GM21737 (cell line): Measurements from ENCODE around the gene C4A.
"Not testable (repeated sequence)": the region's sequence is repeated elsewhere in the genome, so short reads cannot be mapped to it uniquely, and the experiment has no call there.

Experiments
- ATAC-seq: cut with Tn5 transposase; IDR thresholded peaks from one replicate; pipeline ENCODE4 v1.9.1; 2021; ENCODE audit warnings: mild to moderate bottlenecking, moderate library complexity; ENCODE audit not compliant: unreplicated experiment

C4A gene

GRCh38 chr6:31981744-31982143 lies at the start of gene C4A:
TSS of gene C4A (plus strand) at chr6:31982057. CDS start at chr6:31982108, 51 bp downstream.
- ATAC-seq: not testable (repeated sequence)

DNA sequence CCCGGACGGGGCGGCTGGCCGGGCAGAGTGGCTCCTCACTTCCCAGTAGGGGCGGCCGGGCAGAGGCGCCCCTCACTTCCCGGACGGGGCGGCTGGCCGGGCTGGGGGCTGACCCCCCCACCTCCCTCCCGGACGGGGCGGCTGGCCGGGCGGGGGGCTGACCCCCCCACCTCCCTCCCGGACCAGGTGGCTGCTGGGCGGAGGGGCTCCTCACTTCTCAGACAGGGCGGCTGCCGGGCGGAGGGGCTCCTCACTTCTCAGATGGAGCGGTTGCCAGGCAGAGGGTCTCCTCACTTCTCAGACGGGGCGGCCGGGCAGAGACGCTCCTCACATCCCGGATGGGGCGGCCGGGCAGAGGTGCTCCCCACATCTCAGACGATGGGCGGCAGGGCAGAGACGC lies 49.7 kb upstream of the C4A start:
- not testable (repeated sequence) for ATAC-seq

- no peak for ATAC-seq
Measured at GRCh38 chr6:31933537-31933936, 48.3 kb upstream of the C4A start.

GRCh38 chr6:31935021-31935420 lies 46.8 kb upstream of the C4A start:
- no peak for ATAC-seq

DNA sequence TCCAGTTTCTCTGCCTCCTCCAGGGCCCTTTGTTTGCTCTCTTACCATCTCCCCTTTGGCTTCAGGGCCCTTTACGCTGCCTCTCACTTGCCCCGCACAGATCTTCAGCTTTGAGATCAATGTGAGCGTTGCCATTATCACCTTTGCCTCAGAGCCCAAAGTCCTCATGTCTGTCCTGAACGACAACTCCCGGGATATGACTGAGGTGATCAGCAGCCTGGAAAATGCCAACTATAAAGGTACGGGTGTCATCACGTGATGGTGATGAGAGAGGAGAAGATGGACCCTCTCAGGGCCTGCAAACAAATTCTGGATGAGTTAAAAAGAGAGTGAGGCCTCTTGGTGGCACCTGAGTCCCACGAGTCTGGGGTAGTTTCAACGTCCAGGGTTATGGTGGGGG lies 46.0 kb upstream of the C4A start:
- ATAC-seq: no peak

DNA sequence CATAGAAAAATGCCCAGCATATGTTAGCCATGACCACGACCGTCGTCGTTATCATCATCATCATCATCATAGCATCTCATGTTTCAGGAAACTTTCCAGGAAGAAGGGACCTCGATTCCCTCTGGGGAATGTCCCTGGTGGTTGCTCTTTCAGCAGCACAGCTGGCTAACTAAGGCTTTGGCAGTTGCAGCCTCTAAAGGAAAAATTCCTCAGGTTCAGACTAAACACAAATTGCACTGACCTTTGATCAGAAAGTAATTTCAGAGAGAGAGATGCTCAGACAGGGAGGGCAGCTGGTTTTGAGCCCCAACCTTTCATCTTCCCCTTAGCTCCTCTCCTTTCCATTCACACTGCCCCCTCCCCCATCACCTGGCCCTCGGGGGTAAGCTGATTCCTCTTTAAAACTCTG lies 41.6 kb upstream of the C4A start:
- ATAC-seq: no peak

GRCh38 chr6:31943742-31944141 lies 38.1 kb upstream of the C4A start:
- no peak for ATAC-seq

GRCh38 chr6:31945154-31945506 lies 36.7 kb upstream of the C4A start:
- ATAC-seq: no peak

DNA sequence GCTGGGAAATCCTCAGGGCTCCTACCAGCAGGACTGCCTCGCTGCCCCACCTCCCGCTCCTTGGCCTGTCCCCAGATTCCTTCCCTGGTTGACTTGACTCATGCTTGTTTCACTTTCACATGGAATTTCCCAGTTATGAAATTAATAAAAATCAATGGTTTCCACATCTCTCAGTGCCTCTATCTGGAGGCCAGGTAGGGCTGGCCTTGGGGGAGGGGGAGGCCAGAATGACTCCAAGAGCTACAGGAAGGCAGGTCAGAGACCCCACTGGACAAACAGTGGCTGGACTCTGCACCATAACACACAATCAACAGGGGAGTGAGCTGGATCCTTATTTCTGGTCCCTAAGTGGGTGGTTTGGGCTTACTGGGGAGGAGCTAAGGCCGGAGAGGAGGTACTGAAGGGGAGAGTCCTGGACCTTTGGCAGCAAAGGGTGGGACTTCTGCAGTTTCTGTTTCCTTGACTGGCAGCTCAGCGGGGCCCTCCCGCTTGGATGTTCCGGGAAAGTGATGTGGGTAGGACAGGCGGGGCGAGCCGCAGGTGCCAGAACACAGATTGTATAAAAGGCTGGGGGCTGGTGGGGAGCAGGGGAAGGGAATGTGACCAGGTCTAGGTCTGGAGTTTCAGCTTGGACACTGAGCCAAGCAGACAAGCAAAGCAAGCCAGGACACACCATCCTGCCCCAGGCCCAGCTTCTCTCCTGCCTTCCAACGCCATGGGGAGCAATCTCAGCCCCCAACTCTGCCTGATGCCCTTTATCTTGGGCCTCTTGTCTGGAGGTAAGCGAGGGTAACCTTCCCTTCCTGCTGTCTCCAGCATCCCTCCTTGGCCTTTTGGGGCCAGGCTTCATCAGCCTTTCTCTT lies 36.1 kb upstream of the C4A start, which contains the start of gene CFB:
Gene CFB, plus strand, starts transcription at position 589 of the 863 bp plus-strand sequence. Its CDS starts 127 bp downstream, at position 716.
- no peak for ATAC-seq

DNA sequence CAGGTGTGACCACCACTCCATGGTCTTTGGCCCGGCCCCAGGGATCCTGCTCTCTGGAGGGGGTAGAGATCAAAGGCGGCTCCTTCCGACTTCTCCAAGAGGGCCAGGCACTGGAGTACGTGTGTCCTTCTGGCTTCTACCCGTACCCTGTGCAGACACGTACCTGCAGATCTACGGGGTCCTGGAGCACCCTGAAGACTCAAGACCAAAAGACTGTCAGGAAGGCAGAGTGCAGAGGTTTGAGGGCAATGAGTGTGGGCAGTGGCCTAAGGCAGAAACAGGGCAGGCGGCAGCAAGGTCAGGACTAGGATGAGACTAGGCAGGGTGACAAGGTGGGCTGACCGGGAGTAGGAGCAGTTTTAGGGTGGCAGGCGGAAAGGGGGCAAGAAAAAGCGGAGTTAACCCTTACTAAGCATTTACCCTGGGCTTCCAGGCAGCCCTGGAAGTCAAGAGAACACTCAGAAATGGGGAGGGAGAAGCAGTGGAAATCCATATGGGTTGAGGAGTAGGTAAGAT lies 35.4 kb upstream of the C4A start:
- ATAC-seq: no peak

GRCh38 chr6:31947070-31947675 lies 34.7 kb upstream of the C4A start:
- no peak for ATAC-seq

GRCh38 chr6:31947864-31948263 lies 34.0 kb upstream of the C4A start:
- ATAC-seq: no peak

DNA sequence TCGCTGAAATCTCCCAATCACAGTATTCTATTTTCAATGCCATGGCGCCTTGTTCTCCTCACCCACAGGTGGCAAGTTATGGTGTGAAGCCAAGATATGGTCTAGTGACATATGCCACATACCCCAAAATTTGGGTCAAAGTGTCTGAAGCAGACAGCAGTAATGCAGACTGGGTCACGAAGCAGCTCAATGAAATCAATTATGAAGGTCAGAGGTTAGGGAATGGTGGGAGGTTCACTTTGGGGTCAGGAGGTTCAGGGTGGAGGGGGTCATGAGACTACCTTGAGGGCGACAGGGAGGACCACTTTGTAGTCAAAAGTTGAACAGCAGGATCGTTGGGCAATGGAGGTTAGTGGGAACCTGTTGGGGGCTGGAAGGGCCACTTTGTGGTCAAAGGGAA lies 33.6 kb upstream of the C4A start:
- no peak for ATAC-seq

- ATAC-seq: no peak
Measured at GRCh38 chr6:31948753-31949413, 33.0 kb upstream of the C4A start.

GRCh38 chr6:31949926-31950548 lies 31.8 kb upstream of the C4A start:
- no peak for ATAC-seq

- no peak for ATAC-seq
Measured at GRCh38 chr6:31952140-31952805, 29.6 kb upstream of the C4A start.

DNA sequence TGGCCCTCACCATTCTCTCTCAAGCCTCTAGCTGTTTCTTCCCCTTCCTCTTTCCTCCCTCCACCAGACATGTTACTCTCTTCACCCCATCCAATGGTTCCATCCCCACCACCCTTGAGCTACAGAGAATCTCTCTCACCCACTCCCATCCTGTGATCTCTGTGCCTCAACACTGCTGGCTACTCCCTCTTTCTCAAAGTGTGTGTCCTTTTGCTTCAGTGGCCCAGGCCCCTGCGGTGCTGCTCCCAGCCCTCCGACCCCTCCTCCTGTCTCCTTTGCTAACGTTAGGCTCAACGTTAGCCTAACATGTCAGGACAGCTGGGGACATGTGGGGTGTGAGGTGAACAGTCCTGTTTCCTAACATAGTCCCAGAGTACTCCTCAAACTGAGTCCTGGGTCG lies 29.0 kb upstream of the C4A start:
- ATAC-seq: no peak

GRCh38 chr6:31954511-31954910 lies 27.3 kb upstream of the C4A start:
- no peak for ATAC-seq

- no peak for ATAC-seq
Measured at GRCh38 chr6:31956796-31957195, 25.1 kb upstream of the C4A start.

DNA sequence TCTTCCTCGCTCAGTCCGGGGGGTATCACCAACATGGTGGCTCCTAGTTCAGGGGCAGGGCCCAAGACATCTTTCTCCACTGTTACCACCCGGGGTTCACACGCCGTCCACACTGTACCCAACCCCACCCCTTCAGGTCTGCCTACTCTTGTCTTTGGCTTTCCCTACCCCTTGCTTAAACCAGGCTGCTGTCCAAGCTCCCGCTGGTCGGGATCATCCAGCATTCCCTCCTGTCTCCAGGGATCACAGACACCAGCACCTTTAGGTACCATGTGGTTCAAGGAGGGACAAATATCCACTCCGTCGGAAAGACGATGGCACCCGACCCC lies 23.5 kb upstream of the C4A start:
- no peak for ATAC-seq
